ENCODE results near the gene PTPN4.
"Not testable (repeated sequence)": the region's sequence is repeated elsewhere in the genome, so short reads cannot be mapped to it uniquely, and the experiment has no call there.

Gene PTPN4

DNA sequence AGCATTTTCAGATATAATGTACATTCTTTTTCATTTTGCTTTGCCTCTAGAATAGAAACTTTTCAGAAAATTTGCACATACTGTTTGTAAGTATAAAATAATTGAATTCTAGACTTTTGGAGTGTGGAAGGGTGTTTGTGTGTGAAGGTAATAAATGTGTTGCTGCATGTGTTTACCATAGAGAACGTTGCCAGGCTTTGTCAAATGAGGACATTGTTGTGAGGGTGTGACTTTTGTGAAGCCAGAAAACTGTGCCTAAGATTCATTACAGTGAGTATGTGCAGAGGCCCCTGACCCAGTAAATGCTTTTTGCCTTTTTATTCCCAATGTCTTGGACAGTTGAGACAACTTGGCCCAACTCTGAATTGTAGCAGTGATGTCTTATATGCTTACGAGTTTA is 222.8 kb downstream of the PTPN4 start:
- TF ChIP-seq, protein P1, sequence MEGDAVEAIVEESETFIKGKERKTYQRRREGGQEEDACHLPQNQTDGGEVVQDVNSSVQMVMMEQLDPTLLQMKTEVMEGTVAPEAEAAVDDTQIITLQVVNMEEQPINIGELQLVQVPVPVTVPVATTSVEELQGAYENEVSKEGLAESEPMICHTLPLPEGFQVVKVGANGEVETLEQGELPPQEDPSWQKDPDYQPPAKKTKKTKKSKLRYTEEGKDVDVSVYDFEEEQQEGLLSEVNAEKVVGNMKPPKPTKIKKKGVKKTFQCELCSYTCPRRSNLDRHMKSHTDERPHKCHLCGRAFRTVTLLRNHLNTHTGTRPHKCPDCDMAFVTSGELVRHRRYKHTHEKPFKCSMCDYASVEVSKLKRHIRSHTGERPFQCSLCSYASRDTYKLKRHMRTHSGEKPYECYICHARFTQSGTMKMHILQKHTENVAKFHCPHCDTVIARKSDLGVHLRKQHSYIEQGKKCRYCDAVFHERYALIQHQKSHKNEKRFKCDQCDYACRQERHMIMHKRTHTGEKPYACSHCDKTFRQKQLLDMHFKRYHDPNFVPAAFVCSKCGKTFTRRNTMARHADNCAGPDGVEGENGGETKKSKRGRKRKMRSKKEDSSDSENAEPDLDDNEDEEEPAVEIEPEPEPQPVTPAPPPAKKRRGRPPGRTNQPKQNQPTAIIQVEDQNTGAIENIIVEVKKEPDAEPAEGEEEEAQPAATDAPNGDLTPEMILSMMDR (conservative IDR thresholded peaks at IDR 0.05) = no peak
- no peak for TF ChIP-seq ZFX (IDR thresholded peaks at IDR 0.05)
- H3K27ac ChIP-seq = no peak overlapping the region

GRCh38 chr2:119983108-119983507 is 223.4 kb downstream of the PTPN4 start:
- no peak for TF ChIP-seq ZFX (IDR thresholded peaks at IDR 0.05)
- TF ChIP-seq, protein P1 (conservative IDR thresholded peaks at IDR 0.05) = no peak
- H3K27ac ChIP-seq = no peak overlapping the region

- no peak overlapping the region for H3K27ac ChIP-seq
- TF ChIP-seq ZFX (IDR thresholded peaks at IDR 0.05) = no peak
- TF ChIP-seq, protein P1 (conservative IDR thresholded peaks at IDR 0.05) = no peak
These were observed 236.4 kb downstream of the PTPN4 start for GRCh38 chr2:119996148-119996547.

GRCh38 chr2:119996896-119997891 is 237.5 kb downstream of the PTPN4 start:
- H3K27ac ChIP-seq = not testable (repeated sequence)

DNA sequence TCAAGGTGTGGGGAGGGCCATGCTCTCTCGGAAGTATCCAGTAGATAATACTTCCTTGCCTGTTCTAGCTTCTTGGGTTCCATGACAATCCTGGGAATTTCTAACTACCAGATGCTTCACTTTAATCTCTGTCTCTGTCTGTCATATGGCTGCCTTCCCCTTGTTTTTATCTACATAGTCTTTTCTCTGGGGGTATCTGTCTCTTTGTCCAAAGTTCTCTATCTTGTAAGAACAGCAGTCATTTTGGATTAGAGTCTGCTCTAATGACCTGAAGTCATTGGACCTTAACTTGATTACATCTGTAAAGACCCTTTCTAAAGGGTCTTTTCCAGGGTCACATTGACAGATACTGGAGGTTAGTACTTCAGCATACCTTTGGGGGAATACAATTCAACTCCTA is 241.7 kb downstream of the PTPN4 start:
- TF ChIP-seq, protein P1 (conservative IDR thresholded peaks at IDR 0.05) = no peak
- no peak for TF ChIP-seq ZFX (IDR thresholded peaks at IDR 0.05)
- H3K27ac ChIP-seq = no peak overlapping the region

GRCh38 chr2:120004254-120004653 is 244.5 kb downstream of the PTPN4 start:
- TF ChIP-seq ZFX (IDR thresholded peaks at IDR 0.05) = no peak
- TF ChIP-seq, protein P1 (conservative IDR thresholded peaks at IDR 0.05) = no peak
- no peak overlapping the region for H3K27ac ChIP-seq

DNA sequence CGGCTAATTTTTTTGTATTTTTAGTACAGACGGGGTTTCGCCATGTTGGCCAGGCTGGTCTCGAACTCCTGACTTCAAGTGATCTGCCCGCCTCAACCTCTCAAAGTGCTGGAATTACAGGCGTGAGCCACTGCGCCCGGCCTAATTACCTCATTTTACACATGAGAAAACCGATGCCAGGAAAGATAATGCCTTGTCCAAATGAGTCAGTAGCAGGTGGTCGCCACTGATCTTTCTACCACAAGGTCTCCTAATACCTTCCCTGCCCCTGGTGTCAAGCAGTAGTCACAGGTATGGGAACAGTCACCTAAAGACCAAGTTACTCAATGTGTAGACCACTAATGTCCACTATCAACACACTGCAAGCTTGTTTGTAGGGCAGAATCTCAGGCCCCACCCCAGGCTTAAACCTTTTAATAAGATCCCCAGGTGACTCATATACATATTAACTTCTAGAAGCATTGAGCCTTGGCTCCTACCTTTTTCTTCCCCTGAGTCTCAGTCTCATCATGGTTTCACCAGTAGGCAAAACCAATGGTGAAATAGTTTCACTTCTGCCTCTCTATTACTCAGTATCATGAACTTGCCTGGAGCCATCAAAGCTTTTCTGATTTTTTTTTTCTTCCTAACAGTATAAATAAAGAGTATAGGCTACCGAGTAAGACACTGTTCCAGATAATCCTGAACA is 246.3 kb downstream of the PTPN4 start:
- H3K27ac ChIP-seq = no peak overlapping the region
- TF ChIP-seq, protein P1 (conservative IDR thresholded peaks at IDR 0.05) = no peak
- no peak for TF ChIP-seq ZFX (IDR thresholded peaks at IDR 0.05)
